Omental fat pad (tissue), 4 donors: ENCODE measurements around the gene CACNA1I. TPM values are rescaled to one million over a fixed set of nuclear protein-coding genes. Genes with fewer than 3 reads are reported as not detected.

Source experiments
- ATAC-seq: fragments of 150-250 bp; one replicate; pipeline ENCODE4 v1.9.1; 2016; ENCODE audit warnings: mild to moderate bottlenecking, moderate library complexity; ENCODE audit not compliant: low FRiP score
- DNase-seq: peaks from one replicate; pipeline ENCODE4 v3.0.0-alpha.2; 2019; ENCODE audit warnings: low spot score
- total RNA-seq, 4 donors: library from RNA; depleted of rRNA; stranded (reverse); fragments of >200 nt; gene quantifications; one replicate each; pipeline ENCODE4 v1.1.0, GENCODE V29; 2016
- TF ChIP-seq, protein P1 (sequence below), 3 donors: fragments of 450-650 bp; IDR thresholded peaks; one replicate each; pipeline ENCODE4 v1.5.1; 2016 to 2017; ENCODE audit warnings: antibody characterized with exemption in 3 of 3, mild to moderate bottlenecking in 3 of 3, moderate library complexity in 2 of 3

CACNA1I gene
- total RNA-seq, 4 donors from 2014 or later = 0.09 to 0.38 (median 0.26) TPM

DNA sequence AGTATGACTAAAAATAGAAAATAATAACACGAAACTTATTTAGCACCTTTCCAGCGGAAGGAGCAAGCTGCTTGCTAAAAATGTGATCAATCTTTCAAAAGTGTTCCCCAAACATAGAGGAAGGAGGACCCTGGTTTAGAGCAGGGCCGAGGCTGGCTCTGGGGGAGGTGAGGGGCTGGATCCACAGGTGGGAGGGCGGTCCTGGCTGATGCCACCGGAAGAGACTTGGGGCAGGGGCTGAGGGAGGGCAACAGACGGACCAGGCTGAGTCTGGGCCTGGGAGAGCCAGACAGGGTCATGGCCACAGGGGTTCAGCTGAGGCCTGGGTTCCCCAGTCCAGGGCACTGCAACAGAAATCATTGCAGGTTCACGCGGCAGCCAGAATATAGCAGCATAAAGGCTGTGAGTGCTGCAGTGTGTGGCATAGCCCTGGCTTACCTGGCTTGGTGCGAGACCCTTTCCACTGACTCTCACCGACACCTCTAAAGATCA lies 143.3 kb downstream of the CACNA1I start:
- DNase-seq (no peak), ATAC-seq (no peak)
- TF ChIP-seq, protein P1, sequence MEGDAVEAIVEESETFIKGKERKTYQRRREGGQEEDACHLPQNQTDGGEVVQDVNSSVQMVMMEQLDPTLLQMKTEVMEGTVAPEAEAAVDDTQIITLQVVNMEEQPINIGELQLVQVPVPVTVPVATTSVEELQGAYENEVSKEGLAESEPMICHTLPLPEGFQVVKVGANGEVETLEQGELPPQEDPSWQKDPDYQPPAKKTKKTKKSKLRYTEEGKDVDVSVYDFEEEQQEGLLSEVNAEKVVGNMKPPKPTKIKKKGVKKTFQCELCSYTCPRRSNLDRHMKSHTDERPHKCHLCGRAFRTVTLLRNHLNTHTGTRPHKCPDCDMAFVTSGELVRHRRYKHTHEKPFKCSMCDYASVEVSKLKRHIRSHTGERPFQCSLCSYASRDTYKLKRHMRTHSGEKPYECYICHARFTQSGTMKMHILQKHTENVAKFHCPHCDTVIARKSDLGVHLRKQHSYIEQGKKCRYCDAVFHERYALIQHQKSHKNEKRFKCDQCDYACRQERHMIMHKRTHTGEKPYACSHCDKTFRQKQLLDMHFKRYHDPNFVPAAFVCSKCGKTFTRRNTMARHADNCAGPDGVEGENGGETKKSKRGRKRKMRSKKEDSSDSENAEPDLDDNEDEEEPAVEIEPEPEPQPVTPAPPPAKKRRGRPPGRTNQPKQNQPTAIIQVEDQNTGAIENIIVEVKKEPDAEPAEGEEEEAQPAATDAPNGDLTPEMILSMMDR (IDR thresholded peaks at IDR 0.05) = no peak

DNA sequence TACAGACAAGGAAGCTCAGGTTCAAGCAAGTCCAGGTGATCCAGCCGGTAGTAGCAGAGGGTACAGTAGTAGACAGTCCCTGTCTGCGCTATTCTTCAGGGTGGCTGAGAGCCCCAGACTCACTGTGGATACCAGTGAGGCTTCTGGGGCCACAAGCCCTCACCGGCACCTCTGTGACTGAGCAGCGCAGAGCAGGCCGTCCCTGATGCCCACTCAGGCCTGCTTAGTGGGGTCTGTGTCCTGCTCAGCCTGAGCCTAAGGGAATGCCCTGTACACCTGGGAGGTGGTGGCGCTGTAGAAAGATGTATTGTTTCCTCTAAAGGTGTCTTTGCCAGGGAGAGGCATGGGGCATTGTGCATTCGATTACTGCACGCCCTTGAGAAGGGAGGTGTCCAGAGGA lies 143.8 kb downstream of the CACNA1I start:
- DNase-seq = no peak
- ATAC-seq = no peak
- TF ChIP-seq, protein P1 (IDR thresholded peaks at IDR 0.05) = no peak

DNA sequence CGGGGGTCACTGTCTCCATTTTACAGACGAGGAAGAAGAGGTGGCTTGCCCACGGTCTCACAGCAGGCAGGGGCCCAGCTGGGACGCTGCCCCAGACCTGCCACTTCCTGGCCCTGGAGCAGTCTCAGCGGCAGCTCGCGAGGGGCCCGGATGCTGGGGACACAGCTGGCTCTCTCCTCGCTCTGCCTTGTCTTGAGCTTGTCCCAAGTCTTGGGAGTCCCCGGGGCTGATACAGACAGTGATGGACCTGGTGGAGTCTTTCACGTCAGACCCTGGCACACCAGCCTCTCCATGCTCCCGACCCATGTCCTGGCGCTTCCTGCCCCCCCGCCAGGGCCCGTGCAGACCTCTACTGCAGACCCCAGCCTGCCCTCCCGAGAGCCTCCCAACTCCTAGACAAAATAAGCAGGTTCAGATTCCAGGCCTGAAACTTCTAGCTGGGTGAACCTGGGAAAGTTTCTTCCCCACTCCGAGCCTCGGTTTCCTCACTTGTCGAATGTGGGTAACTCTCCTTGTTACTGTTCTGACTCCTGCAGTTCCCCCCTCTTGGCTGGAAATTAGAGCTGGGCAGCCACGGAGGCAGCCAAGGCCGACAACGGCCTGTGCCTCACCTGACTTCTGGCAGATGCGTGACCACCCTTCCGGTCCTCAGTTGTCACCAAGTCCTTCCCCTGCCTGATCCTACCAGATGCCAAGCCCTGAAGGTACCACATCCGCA lies 145.4 kb downstream of the CACNA1I start:
- ATAC-seq = no peak
- DNase-seq = no peak
- TF ChIP-seq, protein P1 (IDR thresholded peaks at IDR 0.05) = no peak

DNA sequence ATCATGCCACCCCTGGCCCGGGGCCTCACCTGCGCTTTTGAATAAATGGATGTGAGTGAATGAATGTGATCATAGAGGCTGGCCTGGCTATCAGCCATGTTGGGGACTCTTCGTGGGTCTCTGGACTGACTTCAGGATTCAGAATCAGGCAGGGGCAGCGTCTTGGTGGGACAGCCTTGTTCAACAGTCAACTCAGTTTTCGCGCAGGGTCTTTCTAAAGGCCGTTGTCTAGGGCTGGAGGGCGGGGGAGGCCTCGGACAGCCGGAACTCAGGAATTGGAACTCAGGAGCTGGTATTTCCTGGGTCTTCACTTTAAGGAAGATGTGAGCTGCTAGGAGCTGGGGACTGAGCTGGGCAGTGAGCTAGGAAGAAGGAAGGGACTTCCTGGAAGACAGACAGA lies 146.0 kb downstream of the CACNA1I start:
- TF ChIP-seq, protein P1 (IDR thresholded peaks at IDR 0.05) = no peak
- DNase-seq (no peak), ATAC-seq (no peak)

DNA sequence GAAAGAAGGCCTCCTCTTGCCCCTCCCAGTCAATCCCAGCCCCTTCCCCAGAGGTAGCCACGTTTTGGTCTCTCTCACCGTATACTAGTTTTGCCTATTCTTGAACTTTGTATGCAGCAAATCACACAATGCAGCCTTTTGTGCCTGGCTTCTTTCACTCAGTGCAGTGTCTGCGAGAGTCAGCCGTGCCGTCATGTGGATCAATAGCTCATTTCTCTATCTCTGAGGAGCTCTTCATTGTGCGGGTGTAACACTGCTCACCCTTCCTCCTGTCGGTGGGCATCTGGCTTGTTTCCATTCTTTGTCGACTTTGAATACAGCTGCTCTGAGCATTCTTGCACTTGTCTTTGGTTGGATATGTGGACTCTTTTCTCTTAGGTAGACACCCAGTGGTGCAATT lies 146.5 kb downstream of the CACNA1I start:
- no peak for DNase-seq
- no peak for ATAC-seq
- TF ChIP-seq, protein P1 (IDR thresholded peaks at IDR 0.05) = no peak

DNA sequence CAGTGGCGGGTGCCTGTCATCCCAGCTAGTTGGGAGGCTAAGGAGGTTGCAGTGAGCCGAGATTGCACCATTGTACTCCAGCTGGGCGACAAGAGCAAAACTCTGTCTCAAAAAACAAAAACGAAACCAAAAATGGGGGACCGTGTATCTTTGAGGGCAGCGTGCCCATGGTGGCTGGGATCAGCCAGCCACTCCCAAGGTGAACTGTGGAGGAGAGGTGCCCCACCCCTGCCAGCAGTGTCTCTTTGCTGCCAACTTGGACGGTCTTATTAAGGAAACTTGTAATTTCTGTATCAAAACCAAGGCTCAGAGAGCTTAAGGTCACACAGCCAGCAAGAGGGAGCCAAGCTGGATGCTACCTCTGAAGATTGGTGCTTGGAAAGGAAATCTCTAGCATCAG lies 147.7 kb downstream of the CACNA1I start:
- TF ChIP-seq, protein P1 (IDR thresholded peaks at IDR 0.05) = no peak
- DNase-seq (no peak), ATAC-seq (no peak)

DNA sequence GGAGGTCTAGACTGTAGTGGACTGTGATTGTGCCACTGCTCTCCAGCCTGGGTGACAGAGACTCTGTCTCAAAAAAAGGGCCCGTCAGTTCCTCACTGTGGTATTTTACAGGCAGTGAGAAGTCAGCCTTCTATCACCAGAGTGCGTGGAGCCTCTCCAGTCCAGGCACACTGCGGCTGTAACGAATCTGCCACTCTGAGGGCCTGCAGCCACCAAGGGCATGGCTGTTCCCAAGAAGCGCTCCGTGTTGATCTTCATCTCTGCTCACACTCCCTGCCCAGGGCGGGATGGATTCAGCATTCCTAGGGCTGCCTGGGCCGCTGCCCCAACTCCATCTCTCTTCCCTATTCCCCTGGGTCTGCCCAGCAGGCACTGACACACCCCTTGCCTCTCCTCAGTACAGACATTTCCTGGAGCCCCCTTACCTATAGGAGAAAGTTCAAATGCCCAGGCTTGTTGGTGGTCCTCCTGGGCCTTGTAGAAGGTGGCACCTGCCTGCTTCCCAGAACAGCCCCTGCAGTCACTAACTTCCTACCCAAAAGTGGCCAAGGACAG lies 148.4 kb downstream of the CACNA1I start:
- no peak for DNase-seq
- TF ChIP-seq, protein P1 (IDR thresholded peaks at IDR 0.05) = no peak
- ATAC-seq = no peak
